ENCODE results near the gene MARCHF10. TPM values are rescaled to one million over a fixed set of nuclear protein-coding genes. Genes with fewer than 3 reads are reported as not detected.

Gene MARCHF10
- polyA plus RNA-seq, 3 donors: not detected

GRCh38 chr17:62746941-62747340 lies 61.2 kb downstream of the MARCHF10 start:
- Histone ChIP-seq H3K9ac (ENCODE audit: insufficient read depth, low read length, poor library complexity, severe bottlenecking) (no peak overlapping the region), H3K36me3 (replicated peaks in 1 of 2; ENCODE audit: control insufficient read depth in 1 of 2, insufficient read depth in 2 of 2, low read length in 2 of 2) (no peaks in the 10 kb centered on the region), H3K79me2 (ENCODE audit: insufficient read depth, low read length) (no peaks in the 10 kb centered on the region), H2AFZ (ENCODE audit: insufficient read depth, low read depth, low read length, poor library complexity, severe bottlenecking) (no peak overlapping the region), H4K20me1 (ENCODE audit: insufficient read depth, low read length) (no peaks in the 10 kb centered on the region), H3K27me3 (ENCODE audit: control insufficient read depth in 2 of 2, insufficient read depth in 2 of 2, low read length in 2 of 2) (no peaks in the 10 kb centered on the region), H3K9me3 (replicated peaks in 1 of 2; ENCODE audit: control insufficient read depth in 1 of 2, insufficient read depth in 1 of 2, low read length in 2 of 2) (no peaks in the 10 kb centered on the region), H3K4me3 (replicated peaks in 1 of 3; ENCODE audit: low read depth in 2 of 3, low read length in 3 of 3) (no peak overlapping the region), H3K4me1 (ENCODE audit: control insufficient read depth in 1 of 2, insufficient read depth in 2 of 2, low read length in 2 of 2) (no peaks in the 10 kb centered on the region), H3K4me2 (replicated peaks; ENCODE audit: extremely low read depth, low read length, poor library complexity, severe bottlenecking) (no peak overlapping the region), H3K27ac (ENCODE audit: low read depth in 1 of 2, low read length in 2 of 2) (no peak overlapping the region)
- intact Hi-C loops (cut with micrococcal nuclease): no loop called here
- Mint-ChIP-seq H3K36me3 (no peaks in the 10 kb centered on the region), H3K4me3 (no peak overlapping the region), H3K27me3 (ENCODE audit: low read depth in 3 of 3) (peaks cover 1 to 4% (median 2%) of the 10 kb centered on the region in 3 donors), H3K4me1 (no peaks in the 10 kb centered on the region), H3K27ac (no peak overlapping the region), H3K9me3 (no peaks in the 10 kb centered on the region)
- DNase-seq: no peak
- TF ChIP-seq CTCF (IDR thresholded peaks at IDR 0.05): no peak
- no CpG with 5 or more reads among the region's 8 CpGs for WGBS (ENCODE audit: insufficient coverage)

GRCh38 chr17:62745806-62746205 lies 62.3 kb downstream of the MARCHF10 start:
- Histone ChIP-seq H3K9ac (ENCODE audit: insufficient read depth, low read length, poor library complexity, severe bottlenecking) (no peak overlapping the region), H3K4me1 (ENCODE audit: control insufficient read depth in 1 of 2, insufficient read depth in 2 of 2, low read length in 2 of 2) (no peaks in the 10 kb centered on the region), H3K27ac (ENCODE audit: low read depth in 1 of 2, low read length in 2 of 2) (no peak overlapping the region), H3K36me3 (replicated peaks in 1 of 2; ENCODE audit: control insufficient read depth in 1 of 2, insufficient read depth in 2 of 2, low read length in 2 of 2) (no peaks in the 10 kb centered on the region), H3K27me3 (ENCODE audit: control insufficient read depth in 2 of 2, insufficient read depth in 2 of 2, low read length in 2 of 2) (no peaks in the 10 kb centered on the region), H2AFZ (ENCODE audit: insufficient read depth, low read depth, low read length, poor library complexity, severe bottlenecking) (no peak overlapping the region), H3K79me2 (ENCODE audit: insufficient read depth, low read length) (no peaks in the 10 kb centered on the region), H3K4me2 (replicated peaks; ENCODE audit: extremely low read depth, low read length, poor library complexity, severe bottlenecking) (no peak overlapping the region), H3K9me3 (replicated peaks in 1 of 2; ENCODE audit: control insufficient read depth in 1 of 2, insufficient read depth in 1 of 2, low read length in 2 of 2) (no peaks in the 10 kb centered on the region), H4K20me1 (ENCODE audit: insufficient read depth, low read length) (no peaks in the 10 kb centered on the region), H3K4me3 (replicated peaks in 1 of 3; ENCODE audit: low read depth in 2 of 3, low read length in 3 of 3) (no peak overlapping the region)
- H3K27me3 Mint-ChIP-seq (ENCODE audit: low read depth in 3 of 3): peaks cover 2 to 4% (median 3%) of the 10 kb centered on the region in 3 donors
- TF ChIP-seq CTCF (IDR thresholded peaks at IDR 0.05): no peak
- no peak for DNase-seq
- intact Hi-C loops (cut with micrococcal nuclease): no loop called here
- WGBS (ENCODE audit: insufficient coverage): 83% methylated on average over 3 of the region's 7 CpGs
- H3K9me3 Mint-ChIP-seq: no peaks in the 10 kb centered on the region
- H3K27ac Mint-ChIP-seq: no peak overlapping the region
- no peaks in the 10 kb centered on the region for H3K36me3 Mint-ChIP-seq
- no peaks in the 10 kb centered on the region for H3K4me1 Mint-ChIP-seq
- no peak overlapping the region for H3K4me3 Mint-ChIP-seq

All from CD14-positive monocyte (primary cell).